ENCODE measurements around the gene RHBDF2. TPM values are rescaled to one million over a fixed set of nuclear protein-coding genes. Genes with fewer than 3 reads are reported as not detected.

RHBDF2 gene
- total RNA-seq, 1 experiment from 2014 or later: 5.1 TPM

DNA sequence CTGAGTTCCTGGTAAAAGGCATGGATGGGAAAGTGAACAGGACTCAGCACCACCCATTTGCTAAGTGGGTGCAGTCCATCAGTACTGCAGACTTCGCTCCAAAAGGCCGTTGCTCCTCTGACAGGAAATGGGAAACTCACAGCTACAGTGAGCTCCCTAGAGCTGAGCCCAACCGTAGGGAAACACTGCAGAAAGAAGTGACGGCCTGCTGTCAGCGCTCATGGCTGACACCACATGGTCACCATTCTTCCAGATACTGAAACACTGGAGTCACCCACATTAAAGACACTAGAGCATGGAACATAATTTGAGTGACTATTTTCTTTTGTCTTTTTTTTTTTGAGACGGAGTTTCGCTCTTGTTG, 80.2 kb downstream of the RHBDF2 start:
- no peak overlapping the region for H2AFZ ChIP-seq (ENCODE audit: low read length)
- H3K36me3 ChIP-seq (ENCODE audit: insufficient read depth, low read length): no peaks in the 10 kb centered on the region
- peaks cover 19% of the 10 kb centered on the region for H3K79me2 ChIP-seq (ENCODE audit: low read length)
- 0 out of 2 replicates have a peak overlapping the region, but pooled peaks have one; percentile 20 for H3K4me3 ChIP-seq (ENCODE audit: low read length)
- H3K4me2 ChIP-seq (ENCODE audit: low read depth, low read length, poor library complexity, severe bottlenecking): peak overlapping the region; percentile 48
- DNase-seq: no peak
- no peak overlapping the region for H3K27ac ChIP-seq (ENCODE audit: low read length)
- peaks cover 57% of the 10 kb centered on the region for H3K4me1 ChIP-seq (ENCODE audit: low read length)
- no peaks in the 10 kb centered on the region for H3K27me3 ChIP-seq (ENCODE audit: low read length)
- no peaks in the 10 kb centered on the region for H3K9me3 ChIP-seq (ENCODE audit: low read length)
- H4K20me1 ChIP-seq (ENCODE audit: insufficient read depth, low read depth, low read length): peaks cover 60% of the 10 kb centered on the region
- no peaks in the 10 kb centered on the region for H3K9me2 ChIP-seq (replicated peaks; ENCODE audit: insufficient read depth, low read length)
- peak overlapping the region; percentile 14; the same call in 1 of the 2 replicates for H3K9ac ChIP-seq (ENCODE audit: low read length)

Other genes with a start within 250 kb of the RHBDF2 start
- 22.5 and 46.3 TPM in 2 replicates for gene UBALD2, start 236.1 kb downstream of the RHBDF2 start, total RNA-seq (2014; rRNA removed; shearing (Covaris generic); ENCODE audit: low replicate concordance)
- 3.1 and 3.7 TPM in 2 replicates for gene QRICH2, start 193.1 kb downstream of the RHBDF2 start, total RNA-seq (2014; rRNA removed; shearing (Covaris generic); ENCODE audit: low replicate concordance)
- gene PRPSAP1, start 147.5 kb downstream of the RHBDF2 start, total RNA-seq (2014; rRNA removed; shearing (Covaris generic); ENCODE audit: low replicate concordance): 27.6 and 41.1 TPM in 2 replicates
- 0.67 and 3.9 TPM in 2 replicates for gene SPHK1, start 116.8 kb downstream of the RHBDF2 start, total RNA-seq (2014; rRNA removed; shearing (Covaris generic); ENCODE audit: low replicate concordance)
- gene UBE2O, start 48.3 kb downstream of the RHBDF2 start, total RNA-seq (2014; rRNA removed; shearing (Covaris generic); ENCODE audit: low replicate concordance): 10.5 and 19.9 TPM in 2 replicates
- not detected in 2 replicates for gene AANAT, start 33.8 kb downstream of the RHBDF2 start, total RNA-seq (2014; rRNA removed; shearing (Covaris generic); ENCODE audit: low replicate concordance)
- 0.07 TPM in 1 of 2 replicates, not detected in the other for gene CYGB, start 36.3 kb upstream of the RHBDF2 start, total RNA-seq (2014; rRNA removed; shearing (Covaris generic); ENCODE audit: low replicate concordance)
- 0.37 and 0.69 TPM in 2 replicates for gene PRCD, start 38.6 kb upstream of the RHBDF2 start, total RNA-seq (2014; rRNA removed; shearing (Covaris generic); ENCODE audit: low replicate concordance)
- gene ST6GALNAC2, start 84.4 kb upstream of the RHBDF2 start, total RNA-seq (2014; rRNA removed; shearing (Covaris generic); ENCODE audit: low replicate concordance): not detected in 2 replicates
- gene ST6GALNAC1, start 142.3 kb upstream of the RHBDF2 start, total RNA-seq (2014; rRNA removed; shearing (Covaris generic); ENCODE audit: low replicate concordance): not detected in 2 replicates
- 0.45 TPM in 1 of 2 replicates, not detected in the other for gene MXRA7, start 209.5 kb upstream of the RHBDF2 start, total RNA-seq (2014; rRNA removed; shearing (Covaris generic); ENCODE audit: low replicate concordance)
- 16.2 and 20.5 TPM in 2 replicates for gene JMJD6, start 225.2 kb upstream of the RHBDF2 start, total RNA-seq (2014; rRNA removed; shearing (Covaris generic); ENCODE audit: low replicate concordance)
- 43.4 and 72.4 TPM in 2 replicates for gene METTL23, start 225.4 kb upstream of the RHBDF2 start, total RNA-seq (2014; rRNA removed; shearing (Covaris generic); ENCODE audit: low replicate concordance)
- gene SRSF2, start 235.9 kb upstream of the RHBDF2 start, total RNA-seq (2014; rRNA removed; shearing (Covaris generic); ENCODE audit: low replicate concordance): 328 and 459 TPM in 2 replicates
- 19.1 and 34.3 TPM in 2 replicates for gene MFSD11, start 236.7 kb upstream of the RHBDF2 start, total RNA-seq (2014; rRNA removed; shearing (Covaris generic); ENCODE audit: low replicate concordance)